MCF 10A (cell line): ENCODE results near the gene NSUN2. TPM values are rescaled to one million over a fixed set of nuclear protein-coding genes. Genes with fewer than 3 reads are reported as not detected.

ENCODE experiments used
- BruUV-seq: library from RNA; stranded (reverse); fragments of 400-500 nt; replicated peaks from 2 replicates; lab custom pipeline; 2021; lab: Mats Ljungman, UMichigan
- CTCF ChIA-PET: fragments of 300-600 bp; sonication (Branson Sonifier 250); formaldehyde crosslinking; extraction: SDS; loops from one replicate; lab custom pipeline; 2021; ENCODE audit warnings: antibody characterized with exemption, inconsistent platforms; lab: Yijun Ruan, JAX
- POLR2A ChIA-PET: fragments of 300-600, 350-650 bp; sonication (Branson Sonifier 250); formaldehyde crosslinking; extraction: SDS; loops from one replicate; lab custom pipeline; 2020; ENCODE audit warnings: antibody characterized with exemption, inconsistent platforms; lab: Yijun Ruan, JAX
- DNase-seq: peaks from one replicate; pipeline ENCODE4 v3.0.0-alpha.2; 2018; ENCODE audit not compliant: unreplicated experiment
- H3K27ac Mint-ChIP-seq: one replicate; pipeline ENCODE4 v1.8.0; 2022; ENCODE audit warnings: mild to moderate bottlenecking, low read depth, mixed read lengths; ENCODE audit not compliant: unreplicated experiment
- H3K27me3 Mint-ChIP-seq: one replicate; pipeline ENCODE4 v1.8.0; 2022; ENCODE audit warnings: mixed read lengths; ENCODE audit not compliant: insufficient read depth, unreplicated experiment
- H3K36me3 Mint-ChIP-seq: one replicate; pipeline ENCODE4 v1.8.0; 2022; ENCODE audit warnings: mild to moderate bottlenecking, moderate library complexity, mixed read lengths; ENCODE audit not compliant: insufficient read depth, unreplicated experiment
- H3K4me1 Mint-ChIP-seq: one replicate; pipeline ENCODE4 v1.8.0; 2022; ENCODE audit warnings: mixed read lengths; ENCODE audit not compliant: insufficient read depth, unreplicated experiment
- H3K4me3 Mint-ChIP-seq: one replicate; pipeline ENCODE4 v1.8.0; 2022; ENCODE audit warnings: mild to moderate bottlenecking, moderate library complexity, mixed read lengths; ENCODE audit not compliant: unreplicated experiment
- H3K9me3 Mint-ChIP-seq: one replicate; pipeline ENCODE4 v1.8.0; 2022; ENCODE audit warnings: mixed read lengths; ENCODE audit not compliant: unreplicated experiment
- CTCF ChIP-seq: fragments of 200-600 bp; IDR thresholded peaks from one replicate; pipeline ENCODE4 v1.8.0; 2022; ENCODE audit warnings: antibody characterized with exemption, mild to moderate bottlenecking; ENCODE audit not compliant: unreplicated experiment
- intact Hi-C: fragments of 100-400 bp; cut with micrococcal nuclease; formaldehyde crosslinking; loops from 2 replicates; pipeline ENCODE4 v1.14.1; 2022
- total RNA-seq: library from RNA; stranded (reverse); gene quantifications from 2 replicates; pipeline ENCODE4 v1.2.3, GENCODE V29; 2022

NSUN2 gene
- total RNA-seq, 1 experiment from 2014 or later, result 95.7 TPM

GRCh38 chr5:6656680-6657079 lies 23.8 kb upstream of the NSUN2 start:
- no peak overlapping the region for H3K27ac Mint-ChIP-seq
- intact Hi-C loops, result no loop called here
- BruUV-seq, result no TSS peak
- ChIA-PET POLR2A (no interaction called here), CTCF (no interaction called here)
- H3K27me3 Mint-ChIP-seq, result no peaks in the 10 kb centered on the region
- H3K4me1 Mint-ChIP-seq, result no peaks in the 10 kb centered on the region
- H3K9me3 Mint-ChIP-seq, result peaks cover 12% of the 10 kb centered on the region
- TF ChIP-seq CTCF, result no peak
- H3K36me3 Mint-ChIP-seq, result peaks cover 64% of the 10 kb centered on the region
- H3K4me3 Mint-ChIP-seq, result no peak overlapping the region
- DNase-seq, result no peak

- Mint-ChIP-seq H3K27ac (no peak overlapping the region), H3K36me3 (peaks cover 56% of the 10 kb centered on the region), H3K4me3 (no peak overlapping the region), H3K27me3 (no peaks in the 10 kb centered on the region), H3K4me1 (no peaks in the 10 kb centered on the region), H3K9me3 (peaks cover 12% of the 10 kb centered on the region)
- ChIA-PET CTCF (no interaction called here), POLR2A (no interaction called here)
- TF ChIP-seq CTCF, result no peak
- DNase-seq, result no peak
- no TSS peak for BruUV-seq
- intact Hi-C loops, result no loop called here
Measured at GRCh38 chr5:6655432-6655831, 22.6 kb upstream of the NSUN2 start.

- intact Hi-C loops, result no loop called here
- Mint-ChIP-seq H3K4me3 (no peak overlapping the region), H3K27me3 (no peaks in the 10 kb centered on the region), H3K4me1 (peaks cover 7% of the 10 kb centered on the region), H3K36me3 (peaks cover 33% of the 10 kb centered on the region), H3K27ac (no peak overlapping the region), H3K9me3 (peaks cover 12% of the 10 kb centered on the region)
- BruUV-seq, result no TSS peak
- CTCF ChIA-PET, result interaction anchor here (0.6 kb wide), 1 partner anchor 14 kb away, joined by 3 read pairs; no protein-coding TSS in a partner anchor
- POLR2A ChIA-PET, result interaction anchor here (0.5 to 1.4 kb wide), 2 partner anchors 9 to 112 kb away, joined by 3 to 6 read pairs; no protein-coding TSS in a partner anchor
- TF ChIP-seq CTCF, result no peak
- DNase-seq, result no peak
Measured at GRCh38 chr5:6652025-6652424, 19.2 kb upstream of the NSUN2 start.

- BruUV-seq, result no TSS peak
- ChIA-PET CTCF (no interaction called here), POLR2A (no interaction called here)
- intact Hi-C loops, result no loop called here
- no peak for TF ChIP-seq CTCF
- H3K4me1 Mint-ChIP-seq, result peaks cover 11% of the 10 kb centered on the region
- no peaks in the 10 kb centered on the region for H3K9me3 Mint-ChIP-seq
- H3K27me3 Mint-ChIP-seq, result no peaks in the 10 kb centered on the region
- H3K36me3 Mint-ChIP-seq, result peaks cover 30% of the 10 kb centered on the region
- DNase-seq, result no peak
- no peak overlapping the region for H3K27ac Mint-ChIP-seq
- no peak overlapping the region for H3K4me3 Mint-ChIP-seq
Measured at GRCh38 chr5:6649681-6650080, 16.8 kb upstream of the NSUN2 start.
